Measurements from ENCODE around the gene AGMAT. TPM values are rescaled to one million over a fixed set of nuclear protein-coding genes. Genes with fewer than 3 reads are reported as not detected.

Gene AGMAT
- total and polyA plus RNA-seq, 2 of the 13 experiments (the other 11 are each of a cell fraction or from before 2014, with no cell fraction given) = 59.1 to 174 TPM

- TF ChIP-seq FUBP1 (CRISPR knock-in tag; IDR thresholded peaks at IDR 0.05; ENCODE audit: borderline replicate concordance) (no peak), HNRNPK (IDR thresholded peaks at IDR 0.05; ENCODE audit: low read depth, low read length, poor library complexity, severe bottlenecking) (peak; percentile 32), THRA (CRISPR knock-in tag; IDR thresholded peaks at IDR 0.05; ENCODE audit: borderline replicate concordance) (peak; percentile 88), ZNF333 (CRISPR knock-in tag; IDR thresholded peaks at IDR 0.05; ENCODE audit: borderline replicate concordance) (no peak), TRAFD1 (CRISPR knock-in tag; IDR thresholded peaks at IDR 0.05; ENCODE audit: borderline replicate concordance) (peak; percentile 33; the same call in 1 of the 2 replicates), PRDM10 (CRISPR knock-in tag; IDR thresholded peaks at IDR 0.05; ENCODE audit: low read depth) (peak; percentile 84; the same call in 1 of the 2 replicates), SOX6 (IDR thresholded peaks at IDR 0.05) (no peak), SOX6 (CRISPR knock-in tag; IDR thresholded peaks at IDR 0.05) (peak; percentile 89), ATM (IDR thresholded peaks at IDR 0.05; ENCODE audit: borderline replicate concordance) (no peak), RFX5 (IDR thresholded peaks at IDR 0.05; ENCODE audit: low read depth, low read length) (no peak), E2F2 (CRISPR knock-in tag; IDR thresholded peaks at IDR 0.05; ENCODE audit: borderline replicate concordance) (0 out of 2 replicates have a peak, but pooled peaks have one; percentile 37), ATF7-NPFF (CRISPR knock-in tag; IDR thresholded peaks at IDR 0.05; ENCODE audit: low read depth) (peak; percentile 97), ZNF547 (CRISPR knock-in tag; IDR thresholded peaks at IDR 0.05) (peak; percentile 67; the same call in 1 of the 2 replicates), SKIL (CRISPR knock-in tag; IDR thresholded peaks at IDR 0.05; ENCODE audit: borderline replicate concordance) (peak; percentile 59; the same call in 1 of the 2 replicates)
Measured at GRCh38 chr1:15584489-15585363, at the start of gene AGMAT (continued).
